ENCODE data around the gene GRN.

The GRN gene

DNA sequence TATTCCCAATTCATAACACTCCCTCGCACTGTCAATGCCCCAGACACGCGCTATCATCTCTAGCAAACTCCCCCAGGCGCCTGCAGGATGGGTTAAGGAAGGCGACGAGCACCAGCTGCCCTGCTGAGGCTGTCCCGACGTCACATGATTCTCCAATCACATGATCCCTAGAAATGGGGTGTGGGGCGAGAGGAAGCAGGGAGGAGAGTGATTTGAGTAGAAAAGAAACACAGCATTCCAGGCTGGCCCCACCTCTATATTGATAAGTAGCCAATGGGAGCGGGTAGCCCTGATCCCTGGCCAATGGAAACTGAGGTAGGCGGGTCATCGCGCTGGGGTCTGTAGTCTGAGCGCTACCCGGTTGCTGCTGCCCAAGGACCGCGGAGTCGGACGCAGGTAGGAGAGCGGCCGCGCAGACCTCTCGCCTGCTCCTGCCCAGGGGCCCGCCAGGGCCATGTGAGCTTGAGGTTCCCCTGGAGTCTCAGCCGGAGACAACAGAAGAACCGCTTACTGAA is at the start of gene GRN:
GRN (plus strand) TSS at position 364 of the 515 bp plus-strand sequence. CDS start 3,863 bp downstream, outside the sequence.
- H3K4me3 ChIP-seq (ENCODE audit: low read length): peak within 1 kb of the TSS; percentile 100
- no peaks in the 10 kb centered on the region for H3K9me2 ChIP-seq (replicated peaks; ENCODE audit: control insufficient read depth, low read length)
- H3K79me2 ChIP-seq (ENCODE audit: control insufficient read depth, low read length): peaks cover 25% of the 10 kb centered on the region
- no peaks in the 10 kb centered on the region for H3K9me3 ChIP-seq (ENCODE audit: control insufficient read depth, insufficient read depth, low read length)
- H3F3A ChIP-seq (ENCODE audit: control insufficient read depth, insufficient read depth): peaks cover 21% of the 10 kb centered on the region
- H3K36me3 ChIP-seq (ENCODE audit: control insufficient read depth, low read length): peaks cover 22% of the 10 kb centered on the region
- peak within 1 kb of the TSS; percentile 86 for H3K27ac ChIP-seq (ENCODE audit: low read depth, low read length)
- TF ChIP-seq EZH2phosphoT487 (IDR thresholded peaks at IDR 0.05; ENCODE audit: borderline replicate concordance, low read length): no peak
- TF ChIP-seq, protein P1, sequence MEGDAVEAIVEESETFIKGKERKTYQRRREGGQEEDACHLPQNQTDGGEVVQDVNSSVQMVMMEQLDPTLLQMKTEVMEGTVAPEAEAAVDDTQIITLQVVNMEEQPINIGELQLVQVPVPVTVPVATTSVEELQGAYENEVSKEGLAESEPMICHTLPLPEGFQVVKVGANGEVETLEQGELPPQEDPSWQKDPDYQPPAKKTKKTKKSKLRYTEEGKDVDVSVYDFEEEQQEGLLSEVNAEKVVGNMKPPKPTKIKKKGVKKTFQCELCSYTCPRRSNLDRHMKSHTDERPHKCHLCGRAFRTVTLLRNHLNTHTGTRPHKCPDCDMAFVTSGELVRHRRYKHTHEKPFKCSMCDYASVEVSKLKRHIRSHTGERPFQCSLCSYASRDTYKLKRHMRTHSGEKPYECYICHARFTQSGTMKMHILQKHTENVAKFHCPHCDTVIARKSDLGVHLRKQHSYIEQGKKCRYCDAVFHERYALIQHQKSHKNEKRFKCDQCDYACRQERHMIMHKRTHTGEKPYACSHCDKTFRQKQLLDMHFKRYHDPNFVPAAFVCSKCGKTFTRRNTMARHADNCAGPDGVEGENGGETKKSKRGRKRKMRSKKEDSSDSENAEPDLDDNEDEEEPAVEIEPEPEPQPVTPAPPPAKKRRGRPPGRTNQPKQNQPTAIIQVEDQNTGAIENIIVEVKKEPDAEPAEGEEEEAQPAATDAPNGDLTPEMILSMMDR (IDR thresholded peaks at IDR 0.05; ENCODE audit: low read depth, low read length, poor library complexity, severe bottlenecking): no peak
- H4K20me1 ChIP-seq (ENCODE audit: control insufficient read depth, insufficient read depth, low read depth, low read length): no peaks in the 10 kb centered on the region
- H3K4me2 ChIP-seq (ENCODE audit: low read length): peak within 1 kb of the TSS; percentile 100
- H3K27me3 ChIP-seq (ENCODE audit: control insufficient read depth, low read length): peaks cover 2% of the 10 kb centered on the region; the same call in 1 of the 2 replicates
- peaks cover 47% of the 10 kb centered on the region for H3K4me1 ChIP-seq (ENCODE audit: control insufficient read depth, low read length)

GRCh38 chr17:44297975-44298374 is 47.1 kb upstream of the GRN start:
- Histone ChIP-seq H3K4me3 (ENCODE audit: low read length) (no peak overlapping the region), H3K4me1 (ENCODE audit: control insufficient read depth, low read length) (peaks cover 5% of the 10 kb centered on the region), H3F3A (ENCODE audit: control insufficient read depth, insufficient read depth) (no peaks in the 10 kb centered on the region), H3K27ac (ENCODE audit: low read depth, low read length) (no peak overlapping the region), H3K36me3 (ENCODE audit: control insufficient read depth, low read length) (no peaks in the 10 kb centered on the region), H3K9me3 (ENCODE audit: control insufficient read depth, insufficient read depth, low read length) (no peaks in the 10 kb centered on the region), H3K4me2 (ENCODE audit: low read length) (no peak overlapping the region), H3K9me2 (replicated peaks; ENCODE audit: control insufficient read depth, low read length) (no peaks in the 10 kb centered on the region), H3K27me3 (ENCODE audit: control insufficient read depth, low read length) (peaks cover 9% of the 10 kb centered on the region), H4K20me1 (ENCODE audit: control insufficient read depth, insufficient read depth, low read depth, low read length) (no peaks in the 10 kb centered on the region), H3K79me2 (ENCODE audit: control insufficient read depth, low read length) (no peaks in the 10 kb centered on the region)
- no peak for TF ChIP-seq EZH2phosphoT487 (IDR thresholded peaks at IDR 0.05; ENCODE audit: borderline replicate concordance, low read length)
- TF ChIP-seq, protein P1 (IDR thresholded peaks at IDR 0.05; ENCODE audit: low read depth, low read length, poor library complexity, severe bottlenecking): no peak

DNA sequence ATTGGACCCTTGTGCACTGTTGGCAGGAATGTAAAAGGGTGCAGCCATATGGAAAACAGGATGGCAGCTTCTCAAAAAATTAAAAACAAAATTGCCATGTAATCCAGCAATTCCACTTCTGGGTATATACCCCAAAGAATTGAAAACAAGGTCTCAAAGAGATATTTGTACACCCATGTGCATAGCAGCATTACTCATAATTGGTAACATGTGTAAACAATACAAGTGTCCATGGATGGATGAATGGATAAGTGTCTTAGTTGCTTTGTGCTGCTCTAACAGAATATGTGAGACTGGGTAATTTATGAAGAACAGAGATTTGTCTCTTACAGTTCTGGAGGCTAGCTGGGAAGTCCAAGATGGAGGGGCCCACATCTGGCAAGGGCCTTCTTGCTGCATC is 40.5 kb upstream of the GRN start:
- TF ChIP-seq EZH2phosphoT487 (IDR thresholded peaks at IDR 0.05; ENCODE audit: borderline replicate concordance, low read length): no peak
- TF ChIP-seq, protein P1 (IDR thresholded peaks at IDR 0.05; ENCODE audit: low read depth, low read length, poor library complexity, severe bottlenecking): no peak
- Histone ChIP-seq H3K4me3 (ENCODE audit: low read length) (no peak overlapping the region), H3K9me2 (replicated peaks; ENCODE audit: control insufficient read depth, low read length) (no peaks in the 10 kb centered on the region), H3K4me1 (ENCODE audit: control insufficient read depth, low read length) (peaks cover 32% of the 10 kb centered on the region), H3K27ac (ENCODE audit: low read depth, low read length) (no peak overlapping the region), H3K27me3 (ENCODE audit: control insufficient read depth, low read length) (peaks cover 9% of the 10 kb centered on the region), H3F3A (ENCODE audit: control insufficient read depth, insufficient read depth) (no peaks in the 10 kb centered on the region), H4K20me1 (ENCODE audit: control insufficient read depth, insufficient read depth, low read depth, low read length) (no peaks in the 10 kb centered on the region), H3K79me2 (ENCODE audit: control insufficient read depth, low read length) (no peaks in the 10 kb centered on the region), H3K4me2 (ENCODE audit: low read length) (no peak overlapping the region), H3K9me3 (ENCODE audit: control insufficient read depth, insufficient read depth, low read length) (no peaks in the 10 kb centered on the region), H3K36me3 (ENCODE audit: control insufficient read depth, low read length) (no peaks in the 10 kb centered on the region)
